Frontal cortex (tissue), 4 donors: Measurements from ENCODE around the gene PCSK5. TPM values are rescaled to one million over a fixed set of nuclear protein-coding genes. Genes with fewer than 3 reads are reported as not detected.
"Not testable (repeated sequence)": the region's sequence is repeated elsewhere in the genome, so short reads cannot be mapped to it uniquely, and the experiment has no call there.

Source experiments
- DNase-seq, 2 donors: peaks; one replicate each; pipeline ENCODE4 v3.0.0; 2012; ENCODE audit warnings: low spot score in 2 of 2
- FAIRE-seq: peaks from 2 replicates; lab custom pipeline; 2012; peaks lifted over from hg19 to GRCh38; lab: Jason Lieb, UNC
- total RNA-seq: library from RNA; depleted of rRNA; stranded (reverse); fragments of >200 nt; gene quantifications from one replicate; pipeline ENCODE4 v1.2.3, GENCODE V29; 2014
- donor health status: control.
- donor health status: control.
- donor health status: control.

Gene PCSK5
- total RNA-seq, 1 donor from 2014 or later = 15.5 TPM

- DNase-seq = no peak
- no peak for FAIRE-seq
Measured at GRCh38 chr9:75885652-75886051, 4.8 kb upstream of the PCSK5 start.

- DNase-seq (no peak), FAIRE-seq (no peak)
Measured at GRCh38 chr9:75889577-75889976, 896 bp upstream of the PCSK5 start.

GRCh38 chr9:75889977-75890471, 449 bp upstream of the PCSK5 start:
- DNase-seq (peak; percentile 38 to 41), FAIRE-seq (no peak)

GRCh38 chr9:75891277-75891741, 836 bp downstream of the PCSK5 start:
- DNase-seq = peak in 1 of 2 donors; percentile 8
- FAIRE-seq = no peak

- no peak for FAIRE-seq
- peak; percentile 20 to 32 for DNase-seq
Measured at GRCh38 chr9:75891771-75892215, 1.3 kb downstream of the PCSK5 start.

- peak; percentile 29 to 32 for DNase-seq
- FAIRE-seq = no peak
Measured at GRCh38 chr9:75892216-75892911, 1.9 kb downstream of the PCSK5 start.

GRCh38 chr9:75893106-75893505, 2.6 kb downstream of the PCSK5 start:
- FAIRE-seq (no peak), DNase-seq (no peak)

GRCh38 chr9:75894566-75894965, 4.1 kb downstream of the PCSK5 start:
- DNase-seq (no peak), FAIRE-seq (no peak)

GRCh38 chr9:75895112-75895511, 4.6 kb downstream of the PCSK5 start:
- DNase-seq = no peak
- no peak for FAIRE-seq

- FAIRE-seq = no peak
- no peak for DNase-seq
Measured at GRCh38 chr9:75896193-75896592, 5.7 kb downstream of the PCSK5 start.

GRCh38 chr9:75900893-75901524, 10.5 kb downstream of the PCSK5 start:
- DNase-seq, FAIRE-seq: not testable (repeated sequence)

GRCh38 chr9:75903785-75904360, 13.4 kb downstream of the PCSK5 start:
- DNase-seq (peak in 1 of 2 donors; percentile 15), FAIRE-seq (no peak)

GRCh38 chr9:75904364-75904763, 13.9 kb downstream of the PCSK5 start:
- DNase-seq = no peak
- no peak for FAIRE-seq

GRCh38 chr9:75906531-75906930, 16.1 kb downstream of the PCSK5 start:
- no peak for DNase-seq
- no peak for FAIRE-seq

- no peak for FAIRE-seq
- no peak for DNase-seq
Measured at GRCh38 chr9:75907329-75907728, 16.9 kb downstream of the PCSK5 start.

- no peak for FAIRE-seq
- no peak for DNase-seq
Measured at GRCh38 chr9:75907923-75908322, 17.4 kb downstream of the PCSK5 start.

- DNase-seq = no peak
- no peak for FAIRE-seq
Measured at GRCh38 chr9:75909776-75910175, 19.3 kb downstream of the PCSK5 start.

GRCh38 chr9:75910731-75911130, 20.3 kb downstream of the PCSK5 start:
- DNase-seq (no peak), FAIRE-seq (no peak)

GRCh38 chr9:75911390-75911789, 20.9 kb downstream of the PCSK5 start:
- DNase-seq (no peak), FAIRE-seq (no peak)

GRCh38 chr9:75912951-75913350, 22.5 kb downstream of the PCSK5 start:
- DNase-seq (no peak), FAIRE-seq (no peak)

GRCh38 chr9:75914002-75914401, 23.5 kb downstream of the PCSK5 start:
- DNase-seq (no peak), FAIRE-seq (no peak)
